LNCAP (cell line): Measurements from ENCODE around the gene ZNF460.

Source experiments
- TF ChIP-seq, protein P1 (sequence below): fragments of 450-650 bp; IDR thresholded peaks from 2 replicates; pipeline ENCODE4 v1.5.1; 2017; ENCODE audit warnings: mild to moderate bottlenecking

ZNF460 gene

DNA sequence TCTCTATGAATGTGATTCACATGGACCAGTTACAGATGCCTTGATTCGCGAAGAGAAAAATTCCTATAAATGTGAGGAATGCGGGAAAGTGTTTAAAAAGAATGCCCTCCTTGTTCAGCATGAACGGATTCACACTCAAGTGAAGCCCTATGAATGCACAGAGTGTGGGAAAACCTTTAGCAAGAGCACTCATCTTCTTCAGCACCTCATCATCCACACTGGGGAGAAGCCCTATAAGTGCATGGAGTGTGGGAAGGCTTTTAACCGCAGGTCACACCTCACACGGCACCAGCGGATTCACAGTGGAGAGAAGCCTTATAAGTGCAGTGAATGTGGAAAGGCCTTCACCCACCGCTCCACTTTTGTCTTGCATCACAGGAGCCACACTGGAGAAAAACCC lies 47.7 kb downstream of the ZNF460 start:
- TF ChIP-seq, protein P1, sequence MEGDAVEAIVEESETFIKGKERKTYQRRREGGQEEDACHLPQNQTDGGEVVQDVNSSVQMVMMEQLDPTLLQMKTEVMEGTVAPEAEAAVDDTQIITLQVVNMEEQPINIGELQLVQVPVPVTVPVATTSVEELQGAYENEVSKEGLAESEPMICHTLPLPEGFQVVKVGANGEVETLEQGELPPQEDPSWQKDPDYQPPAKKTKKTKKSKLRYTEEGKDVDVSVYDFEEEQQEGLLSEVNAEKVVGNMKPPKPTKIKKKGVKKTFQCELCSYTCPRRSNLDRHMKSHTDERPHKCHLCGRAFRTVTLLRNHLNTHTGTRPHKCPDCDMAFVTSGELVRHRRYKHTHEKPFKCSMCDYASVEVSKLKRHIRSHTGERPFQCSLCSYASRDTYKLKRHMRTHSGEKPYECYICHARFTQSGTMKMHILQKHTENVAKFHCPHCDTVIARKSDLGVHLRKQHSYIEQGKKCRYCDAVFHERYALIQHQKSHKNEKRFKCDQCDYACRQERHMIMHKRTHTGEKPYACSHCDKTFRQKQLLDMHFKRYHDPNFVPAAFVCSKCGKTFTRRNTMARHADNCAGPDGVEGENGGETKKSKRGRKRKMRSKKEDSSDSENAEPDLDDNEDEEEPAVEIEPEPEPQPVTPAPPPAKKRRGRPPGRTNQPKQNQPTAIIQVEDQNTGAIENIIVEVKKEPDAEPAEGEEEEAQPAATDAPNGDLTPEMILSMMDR, result no peak

DNA sequence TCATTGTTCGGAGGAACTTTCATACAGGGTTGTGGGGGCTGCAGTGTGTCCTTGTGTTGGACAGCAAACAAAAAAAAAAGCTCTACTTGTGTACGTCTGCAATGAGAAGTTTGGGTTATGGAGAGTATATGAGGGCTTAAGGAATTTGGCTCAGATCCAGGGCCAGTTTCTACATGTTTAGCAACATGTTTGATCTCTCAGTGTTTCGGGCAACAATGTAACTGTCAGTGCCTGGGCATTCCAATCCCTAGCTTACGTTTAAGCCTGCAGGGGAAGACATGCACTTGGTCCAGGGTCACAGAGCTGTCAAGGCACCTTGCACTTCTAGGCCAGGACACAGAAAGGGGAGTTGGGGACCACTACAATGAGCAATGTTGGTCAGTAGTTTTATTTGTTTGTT lies 53.9 kb downstream of the ZNF460 start:
- TF ChIP-seq, protein P1, result no peak

DNA sequence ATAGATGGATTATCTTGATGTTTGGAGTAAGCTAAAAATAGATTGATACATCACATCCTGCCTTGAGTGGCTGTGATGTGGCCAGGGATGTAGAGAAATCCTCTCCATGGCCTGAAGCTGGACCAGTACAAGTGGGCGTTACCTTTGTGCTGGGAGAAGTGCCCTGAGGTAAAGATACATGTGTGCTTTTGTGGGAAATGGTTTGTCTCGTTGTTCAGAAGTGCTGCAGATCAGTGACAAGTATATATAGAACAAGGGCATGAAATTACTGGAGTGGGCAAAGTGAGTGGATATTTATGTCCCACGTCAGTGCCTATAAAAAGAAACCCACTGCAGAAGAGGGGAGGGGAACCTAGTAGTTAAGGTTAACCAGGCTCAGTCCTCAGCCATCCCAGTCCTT lies 58.6 kb downstream of the ZNF460 start:
- TF ChIP-seq, protein P1, result no peak

DNA sequence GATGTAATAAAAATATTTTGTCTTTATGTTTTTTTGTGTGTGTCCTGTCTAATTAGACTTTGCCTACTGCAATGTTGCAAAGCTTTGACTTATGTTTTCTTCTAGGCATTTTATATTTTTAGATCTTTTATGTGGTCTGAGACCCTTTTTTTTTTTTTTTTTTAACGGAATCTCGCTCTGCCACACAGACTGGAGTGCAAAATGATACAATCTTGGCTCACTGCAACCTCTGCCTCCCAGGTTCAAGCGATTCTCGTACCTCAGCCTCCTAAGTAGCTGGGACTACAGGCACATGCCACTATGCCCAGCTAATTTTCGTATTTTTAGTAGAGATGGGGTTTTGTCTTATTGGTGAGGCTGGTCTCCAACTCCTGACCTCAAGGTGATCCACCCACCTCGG lies 62.3 kb downstream of the ZNF460 start:
- TF ChIP-seq, protein P1, result no peak
